ENCODE measurements around the gene DEGS2.
"Not testable (repeated sequence)": the region's sequence is repeated elsewhere in the genome, so short reads cannot be mapped to it uniquely, and the experiment has no call there.

The DEGS2 gene

GRCh38 chr14:100159094-100159864 lies at the start of gene DEGS2:
Gene DEGS2, minus strand, starts transcription at chr14:100159645. Its CDS starts 58 bp downstream, at chr14:100159587.
- DNase-seq: peak; percentile 37

GRCh38 chr14:100208136-100208535 lies 48.7 kb upstream of the DEGS2 start:
- DNase-seq: not testable (repeated sequence)

GRCh38 chr14:100207588-100207987 lies 48.1 kb upstream of the DEGS2 start:
- DNase-seq: not testable (repeated sequence)

GRCh38 chr14:100204835-100205167 lies 45.4 kb upstream of the DEGS2 start:
- DNase-seq: not testable (repeated sequence)

GRCh38 chr14:100203962-100204834 lies 44.8 kb upstream of the DEGS2 start:
- no peak for DNase-seq

GRCh38 chr14:100203146-100203545 lies 43.7 kb upstream of the DEGS2 start:
- no peak for DNase-seq

GRCh38 chr14:100202712-100203111 lies 43.3 kb upstream of the DEGS2 start:
- no peak for DNase-seq

- peak; percentile 45 for DNase-seq
These were observed 42.3 kb upstream of the DEGS2 start for GRCh38 chr14:100201701-100202100.

GRCh38 chr14:100200311-100200710 lies 40.9 kb upstream of the DEGS2 start:
- DNase-seq: no peak

- DNase-seq: no peak
These were observed 39.9 kb upstream of the DEGS2 start for GRCh38 chr14:100199240-100199860.

GRCh38 chr14:100193417-100194357 lies 34.2 kb upstream of the DEGS2 start:
- DNase-seq: no peak

GRCh38 chr14:100192672-100193416 lies 33.4 kb upstream of the DEGS2 start:
- DNase-seq: peak; percentile 94

- no peak for DNase-seq
These were observed 32.8 kb upstream of the DEGS2 start for GRCh38 chr14:100192250-100192671.

GRCh38 chr14:100191584-100192249 lies 32.3 kb upstream of the DEGS2 start:
- no peak for DNase-seq

- DNase-seq: no peak
These were observed 30.7 kb upstream of the DEGS2 start for GRCh38 chr14:100190126-100190525.

GRCh38 chr14:100188392-100189030 lies 29.1 kb upstream of the DEGS2 start:
- no peak for DNase-seq

GRCh38 chr14:100187247-100187833 lies 27.9 kb upstream of the DEGS2 start:
- DNase-seq: no peak

GRCh38 chr14:100181876-100182551 lies 22.6 kb upstream of the DEGS2 start:
- not testable (repeated sequence) for DNase-seq

GRCh38 chr14:100180671-100181070 lies 21.2 kb upstream of the DEGS2 start:
- DNase-seq: not testable (repeated sequence)

Measured in NCI-H2029 (cell line).